GM21528 (cell line): ENCODE results near the gene RANBP10.
"Not testable (repeated sequence)": the region's sequence is repeated elsewhere in the genome, so short reads cannot be mapped to it uniquely, and the experiment has no call there.

Source experiments
- ATAC-seq: cut with Tn5 transposase; IDR thresholded peaks from one replicate; pipeline ENCODE4 v1.9.1; 2021; ENCODE audit warnings: mild to moderate bottlenecking, moderate library complexity; ENCODE audit not compliant: unreplicated experiment, low FRiP score

The RANBP10 gene

DNA sequence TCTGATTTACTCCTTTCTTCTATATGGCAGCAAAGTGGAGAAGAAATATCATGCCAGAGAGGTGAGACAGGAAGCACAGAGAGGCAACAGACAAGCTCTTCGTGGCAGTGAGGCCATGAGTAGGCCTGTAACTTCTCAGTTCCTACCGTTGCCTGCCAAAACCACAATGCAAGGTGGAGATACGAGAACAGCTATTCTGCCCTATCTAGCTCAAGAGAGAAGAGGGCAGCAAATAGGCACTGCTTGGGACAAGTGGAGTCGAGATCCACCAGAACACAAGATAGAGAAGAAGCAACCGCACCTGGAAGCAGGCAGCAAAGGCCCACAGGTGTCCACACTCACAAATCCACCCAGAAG lies 24.8 kb downstream of the RANBP10 start:
- no peak for ATAC-seq

GRCh38 chr16:67780847-67781564 lies 25.4 kb downstream of the RANBP10 start:
- ATAC-seq = no peak

DNA sequence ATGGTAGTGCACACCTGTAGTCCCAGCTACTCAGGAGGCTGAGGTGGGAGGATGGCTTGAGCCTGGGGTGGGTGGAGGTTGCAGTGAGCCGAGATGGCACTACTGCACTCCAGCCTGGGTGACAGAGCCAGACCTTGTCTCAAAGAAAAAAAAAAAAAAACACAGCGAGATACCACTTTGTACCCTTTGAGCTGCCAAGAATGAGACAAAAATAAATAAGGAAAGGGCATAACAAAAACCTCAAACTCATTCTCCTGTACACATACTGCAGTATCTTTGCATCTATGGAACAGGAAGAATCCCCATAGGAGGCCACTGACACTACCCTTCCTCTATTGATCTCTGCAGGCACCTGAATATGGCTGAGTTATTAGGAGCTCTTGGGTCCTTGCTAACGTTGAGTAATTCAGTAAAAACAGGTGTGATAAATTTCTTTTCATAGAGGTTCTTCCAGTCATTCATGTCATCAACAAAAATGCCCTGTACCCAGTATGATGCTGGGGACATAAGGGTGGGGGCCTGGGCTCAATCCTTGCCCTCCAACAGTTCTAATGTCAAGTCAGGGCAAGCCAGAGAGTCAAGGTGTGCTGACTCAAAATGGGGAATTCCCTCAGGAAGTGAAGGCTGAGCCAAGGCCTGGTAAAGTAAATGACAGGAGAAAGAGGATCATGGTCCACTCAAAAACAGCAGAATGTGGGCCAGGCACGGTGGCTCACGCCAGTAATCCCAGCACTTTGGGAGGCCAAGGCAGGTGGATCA lies 26.9 kb downstream of the RANBP10 start:
- ATAC-seq = no peak

- no peak for ATAC-seq
Observed at GRCh38 chr16:67775273-67775672, 31.1 kb downstream of the RANBP10 start.

GRCh38 chr16:67774457-67774853 lies 31.9 kb downstream of the RANBP10 start:
- no peak for ATAC-seq

GRCh38 chr16:67773569-67774456 lies 32.5 kb downstream of the RANBP10 start:
- ATAC-seq = no peak

DNA sequence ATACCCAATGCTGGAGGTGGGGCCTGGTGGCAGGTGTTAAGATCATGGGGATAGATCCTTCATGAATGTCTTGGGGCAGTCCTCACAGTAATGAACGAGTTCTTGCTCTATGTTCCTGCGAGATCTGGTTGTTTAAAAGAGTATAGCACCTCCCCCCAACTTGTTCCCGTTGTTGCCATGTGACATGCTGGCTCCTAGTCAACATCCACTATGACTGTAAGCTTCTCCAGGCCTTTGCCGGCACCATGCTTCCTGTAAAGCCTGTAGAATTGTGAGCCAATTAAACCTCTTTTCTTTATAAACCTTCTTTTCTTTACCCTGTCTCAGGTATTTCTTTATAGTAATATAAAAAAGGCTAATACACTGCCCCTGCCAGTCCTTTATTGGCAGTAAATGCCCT lies 33.3 kb downstream of the RANBP10 start:
- no peak for ATAC-seq

DNA sequence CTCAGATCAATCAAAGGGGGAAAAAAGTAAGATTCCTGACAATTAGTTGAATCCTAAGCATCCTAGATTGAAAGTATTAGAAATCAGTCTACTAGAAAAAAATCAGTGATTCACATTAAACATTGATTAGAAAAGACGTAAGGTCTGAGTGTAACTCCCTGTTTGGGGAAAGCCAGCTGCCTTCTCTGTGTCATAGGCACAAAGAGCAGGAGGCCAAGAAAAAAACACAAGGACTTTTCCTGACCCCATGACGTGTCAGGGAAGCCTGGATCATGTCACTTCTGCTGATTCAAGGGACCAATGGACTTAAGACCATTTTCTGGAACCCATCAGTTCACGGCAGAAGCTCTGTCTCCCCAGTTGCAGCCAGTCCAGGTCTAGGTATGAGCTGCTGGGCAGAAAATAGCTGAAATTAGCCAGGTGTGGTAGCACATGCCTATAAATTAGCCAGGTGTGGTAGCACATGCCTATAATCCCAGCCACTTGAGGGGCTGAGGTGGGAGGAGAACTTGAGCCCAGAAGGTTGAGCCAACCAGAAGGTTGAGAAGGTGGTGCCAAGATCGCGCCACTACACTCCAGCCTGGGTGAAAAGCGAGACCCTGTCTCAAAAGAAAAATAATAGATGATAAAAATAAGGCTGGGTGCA lies 35.9 kb downstream of the RANBP10 start:
- ATAC-seq = no peak

DNA sequence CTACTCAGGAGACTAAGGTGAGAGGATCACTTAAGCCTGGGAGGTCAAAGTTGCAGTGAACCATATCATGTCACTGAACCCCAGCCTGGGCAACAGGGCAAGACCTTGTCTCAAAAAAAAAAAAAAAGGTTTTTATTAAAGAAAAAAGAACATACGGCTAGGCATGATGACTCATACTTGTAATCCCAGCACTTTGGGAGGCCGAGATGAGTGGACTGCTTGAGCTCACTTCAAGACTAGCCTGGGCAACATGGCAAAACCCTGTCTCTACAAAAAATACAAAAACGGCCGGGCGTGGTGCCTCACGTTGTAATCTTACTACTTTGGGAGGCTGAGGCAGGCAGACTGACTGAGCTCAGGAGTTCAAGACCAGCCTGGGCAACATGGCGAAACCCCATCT lies 38.4 kb downstream of the RANBP10 start:
- ATAC-seq = no peak

GRCh38 chr16:67766291-67766690 lies 40.1 kb downstream of the RANBP10 start:
- ATAC-seq = no peak

DNA sequence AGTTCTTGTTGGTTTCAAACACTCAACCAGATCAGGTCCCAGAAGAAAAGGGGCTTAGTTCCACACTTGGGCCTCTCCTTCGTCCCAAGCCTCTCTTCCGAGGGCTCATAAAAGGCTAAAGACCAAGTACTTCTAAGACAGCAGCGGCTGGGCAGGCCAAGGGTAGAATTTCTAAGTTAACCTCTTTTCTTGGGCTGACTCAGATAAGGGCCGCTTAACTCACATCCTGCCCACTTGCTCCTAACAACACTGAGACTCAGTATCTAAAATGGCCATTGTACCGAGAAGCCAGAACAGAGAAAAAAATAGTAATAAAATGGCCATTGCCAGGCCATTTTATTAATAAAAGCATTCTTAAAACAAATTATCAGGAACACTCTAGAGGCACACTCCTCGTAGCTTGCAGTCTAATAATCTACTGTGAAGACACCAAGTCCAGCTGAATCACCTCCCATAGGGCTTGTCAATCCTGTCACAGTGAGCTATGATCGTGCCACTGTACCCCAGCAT lies 42.1 kb downstream of the RANBP10 start:
- no peak for ATAC-seq

DNA sequence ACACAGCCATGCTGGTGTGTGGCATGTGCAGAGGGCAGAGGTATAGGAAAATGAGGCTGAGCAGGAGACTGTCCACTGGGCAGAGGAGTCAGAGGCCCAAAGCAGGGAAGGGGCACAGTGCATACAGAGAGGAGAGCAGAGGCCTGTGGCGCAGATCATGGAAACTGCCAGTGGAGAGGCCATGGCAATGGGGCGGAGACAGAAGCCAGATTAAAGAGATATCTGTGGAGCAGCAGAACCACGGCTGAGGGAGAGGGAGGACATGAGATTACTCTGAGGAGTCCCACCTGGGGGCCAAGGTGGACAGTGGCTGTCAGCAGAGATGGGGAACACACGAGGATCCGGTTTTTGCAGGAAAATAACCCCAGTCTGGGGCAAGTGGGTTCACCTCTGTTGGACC lies 43.3 kb downstream of the RANBP10 start:
- no peak for ATAC-seq

DNA sequence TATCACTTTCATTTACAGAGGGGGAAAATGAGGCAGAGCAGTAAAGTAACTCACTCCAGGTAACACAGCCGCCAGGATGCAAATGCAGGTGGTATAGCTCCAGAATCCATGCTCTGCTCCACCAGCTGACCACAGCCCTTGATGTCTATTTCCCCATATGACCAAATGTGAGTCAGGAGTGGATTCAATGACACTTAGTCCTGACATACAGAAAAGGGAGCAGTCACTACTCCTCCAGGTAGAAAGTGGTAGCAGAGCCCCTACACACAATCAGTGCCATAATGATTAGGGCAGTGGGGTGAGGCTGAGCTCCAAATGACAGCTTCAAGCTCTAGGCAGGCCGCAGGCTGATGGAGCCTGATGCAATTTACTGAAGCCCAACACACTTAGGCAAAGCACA lies 44.0 kb downstream of the RANBP10 start:
- ATAC-seq = no peak

DNA sequence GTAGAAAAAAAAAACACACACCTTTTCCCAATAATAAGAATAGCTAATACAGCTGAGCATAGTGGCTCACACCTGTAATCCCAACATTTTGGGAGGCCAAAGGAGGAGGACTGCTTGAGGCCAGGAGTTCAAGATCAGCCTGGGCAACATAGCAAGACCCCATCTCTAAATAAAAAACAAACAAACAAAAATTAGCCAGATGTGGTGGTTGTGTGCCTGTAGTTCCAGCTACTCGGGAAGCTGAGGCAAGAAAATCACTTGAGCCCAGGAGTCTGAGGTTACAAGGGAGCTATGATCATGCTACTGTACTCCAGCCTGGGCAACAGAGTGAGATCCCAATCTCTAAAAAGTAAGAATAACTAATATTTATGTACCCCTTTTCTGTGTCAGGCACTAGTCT lies 44.4 kb downstream of the RANBP10 start:
- ATAC-seq = no peak

- ATAC-seq = no peak
Observed at GRCh38 chr16:67760956-67761230, 45.5 kb downstream of the RANBP10 start.

DNA sequence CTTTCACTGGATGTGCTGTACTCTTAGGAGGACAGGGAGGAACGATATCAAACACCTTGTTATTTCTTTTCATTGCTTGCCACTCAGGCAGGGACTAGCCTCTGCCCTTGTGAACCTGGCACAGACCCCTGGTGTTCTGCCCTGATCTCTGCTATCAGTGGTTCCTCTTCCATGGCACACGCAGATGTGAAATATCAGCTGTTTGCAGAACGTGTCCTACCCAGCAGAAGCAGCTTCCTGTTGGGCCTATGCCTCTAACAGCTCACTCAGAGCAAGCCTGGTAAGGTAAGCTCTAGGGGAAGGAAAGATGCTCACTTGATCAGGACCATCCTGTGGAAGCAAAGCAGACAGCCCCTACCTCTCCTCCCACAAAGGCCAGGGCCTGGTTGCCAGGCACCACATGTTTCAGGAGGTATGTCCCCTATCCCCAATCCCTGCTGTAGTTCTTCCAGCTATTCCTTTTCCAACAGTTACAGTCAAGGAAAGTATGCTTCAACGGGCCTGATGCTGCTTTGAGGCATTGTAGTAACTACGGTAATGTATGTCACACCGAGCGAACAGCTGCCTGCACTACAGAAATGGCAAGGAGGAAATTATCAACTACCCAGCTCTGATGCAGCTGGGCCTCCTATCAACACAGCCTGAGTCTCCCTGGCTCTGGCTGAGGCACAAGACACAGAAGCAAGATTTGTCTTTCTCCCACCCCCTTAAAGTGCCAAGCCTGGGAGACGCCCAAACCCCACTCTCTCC lies 46.0 kb downstream of the RANBP10 start:
- ATAC-seq = no peak

DNA sequence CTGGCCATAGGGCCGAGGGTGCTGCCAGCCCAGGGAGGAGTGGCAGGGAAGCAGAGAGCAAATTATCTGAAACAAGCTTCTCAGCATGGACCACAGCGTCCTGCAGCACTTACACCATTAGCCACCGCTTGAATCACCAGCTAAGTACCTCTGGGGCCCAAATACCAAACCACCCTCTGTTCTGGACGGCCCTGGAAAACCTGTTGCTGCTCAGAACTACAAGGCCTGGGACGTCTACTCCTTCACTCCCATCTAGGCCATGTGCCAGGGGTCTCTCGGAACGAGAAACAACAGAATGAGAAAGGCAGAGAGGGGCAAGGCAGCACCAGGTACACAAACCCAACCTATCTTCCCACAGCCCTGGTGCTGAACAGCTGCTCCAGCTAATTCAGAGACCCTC lies 47.4 kb downstream of the RANBP10 start:
- ATAC-seq = no peak

DNA sequence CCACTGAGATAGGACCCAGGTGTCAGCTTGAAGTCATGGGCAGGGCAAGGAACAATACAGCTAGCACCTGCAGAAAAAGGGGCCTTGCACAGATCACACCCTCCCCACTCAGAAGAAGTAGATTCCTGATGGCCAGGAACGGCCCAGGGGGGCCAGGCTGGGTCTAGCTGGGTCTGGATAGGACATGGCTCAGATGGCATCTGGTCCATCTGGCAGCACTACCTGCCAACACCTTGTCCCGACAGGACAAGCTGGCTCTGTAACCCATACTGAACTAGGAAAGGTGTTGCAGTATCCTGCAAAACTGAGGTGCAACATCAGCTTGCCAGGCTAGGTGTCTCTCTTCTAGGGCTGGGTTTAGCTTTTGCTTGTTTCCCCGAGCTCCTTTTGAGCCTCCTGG lies 48.4 kb downstream of the RANBP10 start:
- ATAC-seq = no peak

GRCh38 chr16:67752641-67753040 lies 53.7 kb downstream of the RANBP10 start:
- ATAC-seq = no peak

GRCh38 chr16:67751331-67751730 lies 55.0 kb downstream of the RANBP10 start:
- not testable (repeated sequence) for ATAC-seq
